ENCODE results near the gene TENT5C.

- TF ChIP-seq POLR2AphosphoS5 (IDR thresholded peaks at IDR 0.05; ENCODE audit: low read depth, low read length) = no peak
- TF ChIP-seq, protein P1, sequence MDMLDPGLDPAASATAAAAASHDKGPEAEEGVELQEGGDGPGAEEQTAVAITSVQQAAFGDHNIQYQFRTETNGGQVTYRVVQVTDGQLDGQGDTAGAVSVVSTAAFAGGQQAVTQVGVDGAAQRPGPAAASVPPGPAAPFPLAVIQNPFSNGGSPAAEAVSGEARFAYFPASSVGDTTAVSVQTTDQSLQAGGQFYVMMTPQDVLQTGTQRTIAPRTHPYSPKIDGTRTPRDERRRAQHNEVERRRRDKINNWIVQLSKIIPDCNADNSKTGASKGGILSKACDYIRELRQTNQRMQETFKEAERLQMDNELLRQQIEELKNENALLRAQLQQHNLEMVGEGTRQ (IDR thresholded peaks at IDR 0.05; ENCODE audit: borderline replicate concordance, low read depth, low read length) = no peak
- no peak for TF ChIP-seq CTCF (IDR thresholded peaks at IDR 0.05)
- TF ChIP-seq PBX3 (IDR thresholded peaks at IDR 0.05) = no peak
These were observed 37.8 kb downstream of the TENT5C start for GRCh38 chr1:117643601-117644000.
